Testis (tissue), 3 donors: ENCODE measurements around the gene N4BP3. TPM values are rescaled to one million over a fixed set of nuclear protein-coding genes. Genes with fewer than 3 reads are reported as not detected.

Source experiments
- DNase-seq: peaks from one replicate; pipeline ENCODE4 v3.0.0-alpha.2; 2019
- H3K27ac ChIP-seq, 2 donors: fragments of 200-600 bp; sonication (generic); one replicate each; pipeline ENCODE4 v1.5.1; 2019
- H3K27me3 ChIP-seq: fragments of 200-600 bp; sonication (generic); one replicate; pipeline ENCODE4 v1.5.1; 2019
- H3K36me3 ChIP-seq: fragments of 200-600 bp; sonication (generic); one replicate; pipeline ENCODE4 v1.5.1; 2017; ENCODE audit warnings: low read depth; ENCODE audit errors: missing control alignments
- H3K4me1 ChIP-seq: fragments of 200-600 bp; sonication (generic); one replicate; pipeline ENCODE4 v1.5.1; 2019
- H3K4me3 ChIP-seq, 2 donors: fragments of 200-600 bp; sonication (generic); one replicate each; pipeline ENCODE4 v1.5.1; 2017 to 2019
- H3K9me3 ChIP-seq: fragments of 200-600 bp; sonication (generic); one replicate; pipeline ENCODE4 v1.5.1; 2017
- CTCF ChIP-seq, 3 experiments: fragments of 450-650 bp in 2 of 3; fragments of 200-600 bp in 1 of 3; sonication (generic) in 1 of 3; IDR thresholded peaks; one replicate each; pipeline ENCODE4 v1.5.1; 2016 to 2019; ENCODE audit warnings: antibody characterized with exemption in 3 of 3, mild to moderate bottlenecking in 2 of 3, moderate library complexity in 1 of 3
- POLR2A ChIP-seq: fragments of 450-650 bp; IDR thresholded peaks from one replicate; pipeline ENCODE4 v1.6.1; 2017; ENCODE audit warnings: antibody characterized with exemption, mild to moderate bottlenecking, moderate library complexity
- WGBS, 2 donors: methylation state at CpG; one replicate each; pipeline ENCODE4 v1.1.5; 2018; 5-methylcytosine and 5-hydroxymethylcytosine counted together
- intact Hi-C: fragments of 100-400 bp; cut with DNase I; formaldehyde crosslinking; loops from one replicate; pipeline ENCODE4 v1.15.1; 2023; ENCODE audit warnings: low total_unique reads
- polyA plus RNA-seq: library from polyadenylated mRNA; stranded (reverse); fragments of 350-450 nt; fragmentation: Illumina TruSeq; extraction: RNeasy Lipid Tissue Mini Kit (QIAGEN cat#74804); gene quantifications from one replicate; pipeline ENCODE4 v1.2.3, GENCODE V29; 2014; ENCODE audit warnings: low read depth, low replicate concordance; ENCODE audit not compliant: insufficient read depth
- total RNA-seq, 2 donors: library from RNA; depleted of rRNA; stranded (reverse); fragments of >200 nt; gene quantifications; one replicate each; pipeline ENCODE4 v1.2.3, GENCODE V29; 2016

Gene N4BP3
- total and polyA plus RNA-seq, 3 donors from 2014 or later = 1.4 to 3.6 (median 3.2) TPM

- 65 to 75% methylated on average over 9 to 14 of the region's 14 CpGs for WGBS, 2 donors
- DNase-seq = peak; percentile 75
- H3K4me3 ChIP-seq = no peak overlapping the region
- no peaks in the 10 kb centered on the region for H3K27me3 ChIP-seq
- intact Hi-C loops = no loop called here
- H3K4me1 ChIP-seq = peaks cover 9% of the 10 kb centered on the region
- no peaks in the 10 kb centered on the region for H3K9me3 ChIP-seq
- H3K27ac ChIP-seq = no peak overlapping the region
- no peaks in the 10 kb centered on the region for H3K36me3 ChIP-seq
- no peak for TF ChIP-seq POLR2A
- peak in 2 of 3 experiments; percentile 43 to 52 for TF ChIP-seq CTCF (IDR thresholded peaks at IDR 0.05)
Measured at GRCh38 chr5:178145965-178146820, 32.9 kb downstream of the N4BP3 start.

- Histone ChIP-seq H3K9me3 (no peaks in the 10 kb centered on the region), H3K4me1 (peaks cover 11% of the 10 kb centered on the region), H3K36me3 (no peaks in the 10 kb centered on the region), H3K4me3 (no peak overlapping the region), H3K27ac (no peak overlapping the region), H3K27me3 (no peaks in the 10 kb centered on the region)
- intact Hi-C loops = no loop called here
- WGBS, 2 donors = 83 to 85% methylated on average over 14 to 15 of the region's 15 CpGs
- TF ChIP-seq CTCF (IDR thresholded peaks at IDR 0.05) = no peak
- no peak for TF ChIP-seq POLR2A
- DNase-seq = no peak
Measured at GRCh38 chr5:178147406-178147805, 34.1 kb downstream of the N4BP3 start.

GRCh38 chr5:178149199-178149932, 36.0 kb downstream of the N4BP3 start:
- no peaks in the 10 kb centered on the region for H3K36me3 ChIP-seq
- no peak overlapping the region for H3K27ac ChIP-seq
- H3K4me3 ChIP-seq = no peak overlapping the region
- WGBS, 2 donors = 76 to 89% methylated on average over 5 to 11 of the region's 11 CpGs
- intact Hi-C loops = no loop called here
- TF ChIP-seq POLR2A (no peak), CTCF (IDR thresholded peaks at IDR 0.05) (no peak)
- no peaks in the 10 kb centered on the region for H3K9me3 ChIP-seq
- H3K4me1 ChIP-seq = peaks cover 11% of the 10 kb centered on the region
- H3K27me3 ChIP-seq = no peaks in the 10 kb centered on the region
- no peak for DNase-seq

GRCh38 chr5:178150977-178151734, 37.8 kb downstream of the N4BP3 start:
- Histone ChIP-seq H3K27ac (no peak overlapping the region), H3K4me1 (peaks cover 11% of the 10 kb centered on the region), H3K4me3 (no peak overlapping the region), H3K27me3 (no peaks in the 10 kb centered on the region), H3K9me3 (no peaks in the 10 kb centered on the region), H3K36me3 (no peaks in the 10 kb centered on the region)
- no peak for TF ChIP-seq POLR2A
- TF ChIP-seq CTCF (IDR thresholded peaks at IDR 0.05) = no peak
- intact Hi-C loops = no loop called here
- peak; percentile 44 for DNase-seq
- 63 to 64% methylated on average over 10 to 11 of the region's 11 CpGs for whole genome bisulfite sequencing, 2 donors
